Ammon's horn (tissue), 1 donor: Measurements from ENCODE around the gene RRP12.

Source experiments
- DNase-seq: peaks from one replicate; pipeline ENCODE4 v3.0.0-alpha.2; 2016; ENCODE audit warnings: low spot score

RRP12 gene

GRCh38 chr10:97311111-97311626 is 90.0 kb downstream of the RRP12 start:
- no peak for DNase-seq

- DNase-seq = no peak
Measured at GRCh38 chr10:97307866-97308780, 93.0 kb downstream of the RRP12 start.

GRCh38 chr10:97307441-97307840 is 93.7 kb downstream of the RRP12 start:
- DNase-seq = no peak
